Glutamatergic neuron (in vitro differentiated cells): ENCODE data around the gene MCU. TPM values are rescaled to one million over a fixed set of nuclear protein-coding genes. Genes with fewer than 3 reads are reported as not detected.
"Not testable (repeated sequence)": the region's sequence is repeated elsewhere in the genome, so short reads cannot be mapped to it uniquely, and the experiment has no call there.

Experiments used
- DNase-seq: peaks from one replicate; pipeline ENCODE4 v3.0.0; 2022
- H3K27ac Mint-ChIP-seq: one replicate; pipeline ENCODE4 v1.8.0; 2020; ENCODE audit warnings: mild to moderate bottlenecking, mixed read lengths, inconsistent platforms; ENCODE audit not compliant: unreplicated experiment
- H3K27me3 Mint-ChIP-seq: one replicate; pipeline ENCODE4 v1.8.0; 2020; ENCODE audit warnings: mild to moderate bottlenecking, moderate library complexity, mixed read lengths, inconsistent platforms; ENCODE audit not compliant: unreplicated experiment
- H3K36me3 Mint-ChIP-seq: one replicate; pipeline ENCODE4 v1.8.0; 2020; ENCODE audit warnings: mild to moderate bottlenecking, mixed read lengths, inconsistent platforms; ENCODE audit not compliant: unreplicated experiment
- H3K4me1 Mint-ChIP-seq: one replicate; pipeline ENCODE4 v1.8.0; 2020; ENCODE audit warnings: mild to moderate bottlenecking, low read depth, mixed read lengths, inconsistent platforms; ENCODE audit not compliant: unreplicated experiment
- H3K4me3 Mint-ChIP-seq: one replicate; pipeline ENCODE4 v1.8.0; 2020; ENCODE audit warnings: mild to moderate bottlenecking, mixed read lengths, inconsistent platforms; ENCODE audit not compliant: unreplicated experiment
- H3K9me3 Mint-ChIP-seq: one replicate; pipeline ENCODE4 v1.8.0; 2020; ENCODE audit warnings: mild to moderate bottlenecking, moderate library complexity, mixed read lengths, inconsistent platforms; ENCODE audit not compliant: unreplicated experiment
- CTCF ChIP-seq: fragments of 200-600 bp; sonication (generic); IDR thresholded peaks from one replicate; pipeline ENCODE4 v1.5.0; 2021; ENCODE audit not compliant: partially characterized antibody, unreplicated experiment
- total RNA-seq: library from RNA; stranded (reverse); fragmentation: NEBNext Ultra II Directional; extraction: Animal tissue kit (Norgen Biotek cat#: 25700); gene quantifications from one replicate; pipeline ENCODE4 v1.2.1, GENCODE V29; 2021; ENCODE audit not compliant: unreplicated experiment

Gene MCU
- total RNA-seq, 1 donor from 2014 or later, result 15.2 TPM

DNA sequence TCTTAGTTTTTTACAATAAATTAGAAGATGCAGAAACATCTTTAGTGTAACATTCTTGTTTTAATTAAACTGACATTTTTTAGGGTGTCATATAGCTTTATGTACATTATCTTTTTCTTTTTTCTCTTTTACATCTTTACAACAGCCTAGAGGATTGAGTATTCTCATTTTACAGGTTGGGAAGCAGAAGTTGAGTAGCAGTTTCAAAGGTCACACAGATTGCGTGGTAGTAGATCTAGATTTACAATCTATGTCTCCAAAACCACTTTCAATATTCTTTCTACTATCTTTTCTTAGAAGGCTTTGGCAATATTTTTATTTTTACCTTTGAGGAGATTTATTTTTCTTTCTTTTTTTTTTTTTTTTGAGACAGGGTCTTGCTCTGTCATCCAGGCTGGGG lies 18.7 kb upstream of the MCU start:
- no peaks in the 10 kb centered on the region for H3K36me3 Mint-ChIP-seq
- DNase-seq, result no peak
- H3K4me1 Mint-ChIP-seq, result no peaks in the 10 kb centered on the region
- H3K4me3 Mint-ChIP-seq, result no peak overlapping the region
- no peaks in the 10 kb centered on the region for H3K9me3 Mint-ChIP-seq
- H3K27me3 Mint-ChIP-seq, result no peaks in the 10 kb centered on the region
- no peak for TF ChIP-seq CTCF
- no peak overlapping the region for H3K27ac Mint-ChIP-seq

- not testable (repeated sequence) for H3K27ac Mint-ChIP-seq, H3K27me3 Mint-ChIP-seq, H3K36me3 Mint-ChIP-seq, H3K4me1 Mint-ChIP-seq, H3K4me3 Mint-ChIP-seq, DNase-seq, H3K9me3 Mint-ChIP-seq
Observed at GRCh38 chr10:72674174-72674573, 17.8 kb upstream of the MCU start.

DNA sequence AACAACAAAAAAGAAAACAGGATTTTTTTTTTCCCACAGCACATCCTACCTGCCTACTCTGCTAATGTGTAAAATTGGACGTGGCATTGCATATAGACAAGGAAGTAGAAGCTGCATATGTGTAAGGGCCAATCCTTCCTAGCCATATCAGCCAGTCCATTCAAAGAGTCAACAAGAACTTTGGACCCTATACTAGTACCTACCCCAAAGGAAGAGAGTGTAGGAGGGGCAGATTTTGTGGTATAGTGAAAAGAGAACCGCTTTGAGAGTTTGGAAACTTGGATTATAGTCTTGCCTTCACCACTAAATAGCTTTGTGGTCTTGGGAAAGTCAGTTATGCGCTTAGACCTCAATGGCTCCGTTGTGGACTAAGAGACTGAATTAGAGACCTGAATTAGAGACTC lies 12.1 kb upstream of the MCU start:
- Mint-ChIP-seq H3K27ac (no peak overlapping the region), H3K4me3 (no peak overlapping the region), H3K9me3 (peaks cover 2% of the 10 kb centered on the region), H3K4me1 (no peaks in the 10 kb centered on the region), H3K36me3 (no peaks in the 10 kb centered on the region), H3K27me3 (peaks cover 1% of the 10 kb centered on the region)
- TF ChIP-seq CTCF, result no peak
- DNase-seq, result no peak

DNA sequence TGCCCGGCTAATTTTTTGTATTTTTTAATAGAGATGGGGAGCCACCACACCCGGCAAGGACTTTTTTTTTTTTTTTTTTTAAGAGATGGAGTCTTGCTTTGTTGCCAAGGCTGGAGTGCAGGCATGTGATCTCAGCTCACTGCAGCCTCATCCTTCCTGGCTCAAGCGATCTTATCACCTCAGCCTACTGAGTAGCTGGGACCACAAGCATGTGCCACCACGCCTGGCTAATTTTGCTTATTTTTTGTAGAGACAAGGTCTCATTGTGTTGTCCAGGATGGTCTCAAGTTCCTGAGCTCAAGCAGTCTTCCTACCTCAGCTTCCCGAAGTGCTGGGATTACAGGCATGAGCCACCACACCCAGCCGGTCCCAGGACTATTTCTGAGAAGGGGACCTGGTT lies 9.3 kb upstream of the MCU start:
- no peaks in the 10 kb centered on the region for H3K36me3 Mint-ChIP-seq

GRCh38 chr10:72685264-72685921 lies 6.5 kb upstream of the MCU start:
- no peaks in the 10 kb centered on the region for H3K36me3 Mint-ChIP-seq
- H3K27ac Mint-ChIP-seq, result no peak overlapping the region
- no peak for TF ChIP-seq CTCF
- peaks cover 1% of the 10 kb centered on the region for H3K27me3 Mint-ChIP-seq
- no peaks in the 10 kb centered on the region for H3K9me3 Mint-ChIP-seq
- H3K4me1 Mint-ChIP-seq, result no peaks in the 10 kb centered on the region
- no peak for DNase-seq
- H3K4me3 Mint-ChIP-seq, result no peak overlapping the region

More for the DNA sequence above, 9.3 kb upstream of the MCU start:
- Mint-ChIP-seq H3K4me1 (no peaks in the 10 kb centered on the region), H3K27me3 (peaks cover 1% of the 10 kb centered on the region), H3K9me3 (peaks cover 2% of the 10 kb centered on the region), H3K4me3 (no peak overlapping the region), H3K27ac (no peak overlapping the region)
- no peak for DNase-seq
- no peak for TF ChIP-seq CTCF

DNA sequence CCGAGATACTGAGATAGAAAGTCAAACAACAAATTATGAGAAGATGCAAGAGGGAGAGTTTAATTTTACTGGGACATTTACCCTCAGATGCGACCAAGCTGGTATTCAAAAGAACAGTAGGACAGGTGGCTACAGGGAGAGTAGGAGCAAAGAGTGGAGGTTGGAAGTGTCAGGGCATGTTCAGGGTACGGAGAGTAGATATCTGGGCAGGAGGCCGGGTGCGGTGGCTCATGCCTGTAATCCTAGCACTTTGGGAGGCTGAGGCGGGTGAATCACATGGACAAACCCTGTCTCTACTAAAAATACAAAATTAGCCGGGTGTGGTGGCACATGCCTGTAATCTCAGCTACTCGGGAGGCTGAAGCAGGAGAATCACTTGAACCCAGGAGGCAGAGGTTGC lies 5.5 kb upstream of the MCU start:
- not testable (repeated sequence) for H3K9me3 Mint-ChIP-seq, H3K4me1 Mint-ChIP-seq, H3K36me3 Mint-ChIP-seq, H3K4me3 Mint-ChIP-seq, H3K27me3 Mint-ChIP-seq, H3K27ac Mint-ChIP-seq, DNase-seq
